Measurements from ENCODE around the gene CEP97.

DNA sequence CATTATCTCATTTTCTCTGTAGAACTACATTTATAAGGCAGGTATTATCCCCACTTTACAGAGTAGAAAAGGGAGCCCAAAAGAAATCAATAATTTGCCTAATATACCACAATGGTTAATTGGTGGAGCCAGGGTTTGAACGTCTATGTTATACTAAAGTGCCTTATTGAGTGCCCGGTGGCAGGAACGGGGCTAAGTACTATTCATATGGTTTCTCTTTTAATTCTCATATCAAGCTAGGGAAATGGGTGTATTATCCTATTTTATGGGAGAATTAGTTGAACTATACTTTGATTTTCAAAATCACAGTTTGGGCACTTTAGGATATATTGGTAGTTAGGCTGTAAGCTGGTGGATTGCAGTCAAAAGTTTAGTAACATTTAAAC, 1.5 kb downstream of the CEP97 start:
- TF ChIP-seq, protein P1, sequence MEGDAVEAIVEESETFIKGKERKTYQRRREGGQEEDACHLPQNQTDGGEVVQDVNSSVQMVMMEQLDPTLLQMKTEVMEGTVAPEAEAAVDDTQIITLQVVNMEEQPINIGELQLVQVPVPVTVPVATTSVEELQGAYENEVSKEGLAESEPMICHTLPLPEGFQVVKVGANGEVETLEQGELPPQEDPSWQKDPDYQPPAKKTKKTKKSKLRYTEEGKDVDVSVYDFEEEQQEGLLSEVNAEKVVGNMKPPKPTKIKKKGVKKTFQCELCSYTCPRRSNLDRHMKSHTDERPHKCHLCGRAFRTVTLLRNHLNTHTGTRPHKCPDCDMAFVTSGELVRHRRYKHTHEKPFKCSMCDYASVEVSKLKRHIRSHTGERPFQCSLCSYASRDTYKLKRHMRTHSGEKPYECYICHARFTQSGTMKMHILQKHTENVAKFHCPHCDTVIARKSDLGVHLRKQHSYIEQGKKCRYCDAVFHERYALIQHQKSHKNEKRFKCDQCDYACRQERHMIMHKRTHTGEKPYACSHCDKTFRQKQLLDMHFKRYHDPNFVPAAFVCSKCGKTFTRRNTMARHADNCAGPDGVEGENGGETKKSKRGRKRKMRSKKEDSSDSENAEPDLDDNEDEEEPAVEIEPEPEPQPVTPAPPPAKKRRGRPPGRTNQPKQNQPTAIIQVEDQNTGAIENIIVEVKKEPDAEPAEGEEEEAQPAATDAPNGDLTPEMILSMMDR (IDR thresholded peaks at IDR 0.05) = no peak
- TF ChIP-seq ZFX (IDR thresholded peaks at IDR 0.05; ENCODE audit: borderline replicate concordance) = no peak
